Astrocyte (in vitro differentiated cells and primary cell): Measurements from ENCODE around the gene PDE5A.

Experiments
- EZH2 ChIP-seq: IDR thresholded peaks from 2 replicates; pipeline ENCODE4 v1.6.1; 2012; ENCODE audit warnings: mild to moderate bottlenecking, low read length, inconsistent platforms; ENCODE audit not compliant: insufficient read depth
- TF ChIP-seq, protein P1 (sequence below): IDR thresholded peaks from 2 replicates; pipeline ENCODE4 v1.5.1; 2011; ENCODE audit warnings: low read depth, mild to moderate bottlenecking, inconsistent platforms, low read length, moderate library complexity; ENCODE audit not compliant: insufficient read depth

DNA sequence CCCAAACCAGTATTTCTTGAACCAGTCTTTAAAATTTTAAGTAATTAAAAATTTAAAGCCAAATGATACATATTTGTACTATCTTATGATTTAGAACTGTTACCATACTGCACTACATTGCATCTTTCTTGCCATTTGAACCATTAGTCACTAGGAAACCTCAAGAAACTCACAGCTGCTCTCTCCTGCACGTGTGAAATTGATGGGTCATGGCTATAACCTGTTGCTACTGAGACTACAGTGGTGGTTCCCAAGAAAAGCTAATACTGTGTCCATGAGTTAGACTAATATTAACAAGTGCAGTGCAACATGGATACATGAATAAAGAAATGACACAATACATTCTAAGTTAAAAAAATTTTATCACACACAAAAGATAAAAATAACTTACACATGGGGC is 88.4 kb downstream of the PDE5A start:
- TF ChIP-seq, protein P1, sequence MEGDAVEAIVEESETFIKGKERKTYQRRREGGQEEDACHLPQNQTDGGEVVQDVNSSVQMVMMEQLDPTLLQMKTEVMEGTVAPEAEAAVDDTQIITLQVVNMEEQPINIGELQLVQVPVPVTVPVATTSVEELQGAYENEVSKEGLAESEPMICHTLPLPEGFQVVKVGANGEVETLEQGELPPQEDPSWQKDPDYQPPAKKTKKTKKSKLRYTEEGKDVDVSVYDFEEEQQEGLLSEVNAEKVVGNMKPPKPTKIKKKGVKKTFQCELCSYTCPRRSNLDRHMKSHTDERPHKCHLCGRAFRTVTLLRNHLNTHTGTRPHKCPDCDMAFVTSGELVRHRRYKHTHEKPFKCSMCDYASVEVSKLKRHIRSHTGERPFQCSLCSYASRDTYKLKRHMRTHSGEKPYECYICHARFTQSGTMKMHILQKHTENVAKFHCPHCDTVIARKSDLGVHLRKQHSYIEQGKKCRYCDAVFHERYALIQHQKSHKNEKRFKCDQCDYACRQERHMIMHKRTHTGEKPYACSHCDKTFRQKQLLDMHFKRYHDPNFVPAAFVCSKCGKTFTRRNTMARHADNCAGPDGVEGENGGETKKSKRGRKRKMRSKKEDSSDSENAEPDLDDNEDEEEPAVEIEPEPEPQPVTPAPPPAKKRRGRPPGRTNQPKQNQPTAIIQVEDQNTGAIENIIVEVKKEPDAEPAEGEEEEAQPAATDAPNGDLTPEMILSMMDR = no peak
- TF ChIP-seq EZH2 = no peak
